ENCODE data around the gene KAZN.

- no peak for TF ChIP-seq CTCF (IDR thresholded peaks at IDR 0.05)
- TF ChIP-seq POLR2A (IDR thresholded peaks at IDR 0.05) = no peak
Measured at GRCh38 chr1:14881775-14882672, 283.5 kb downstream of the KAZN start.

All from testis (tissue), 2 donors.